GM18511 (cell line): ENCODE results near the gene KLRK1.
"Not testable (repeated sequence)": the region's sequence is repeated elsewhere in the genome, so short reads cannot be mapped to it uniquely, and the experiment has no call there.

Experiments used
- ATAC-seq: cut with Tn5 transposase; IDR thresholded peaks from one replicate; pipeline ENCODE4 v1.9.1; 2021; ENCODE audit warnings: mild to moderate bottlenecking, moderate library complexity; ENCODE audit not compliant: unreplicated experiment

Gene KLRK1

GRCh38 chr12:10362828-10363657 lies 26.8 kb downstream of the KLRK1 start:
- no peak for ATAC-seq

- no peak for ATAC-seq
Observed at GRCh38 chr12:10362325-10362724, 27.5 kb downstream of the KLRK1 start.

GRCh38 chr12:10361622-10362021 lies 28.2 kb downstream of the KLRK1 start:
- no peak for ATAC-seq

- ATAC-seq, result no peak
Observed at GRCh38 chr12:10361084-10361483, 28.8 kb downstream of the KLRK1 start.

GRCh38 chr12:10358969-10359368 lies 30.9 kb downstream of the KLRK1 start:
- no peak for ATAC-seq

- no peak for ATAC-seq
Observed at GRCh38 chr12:10358131-10358530, 31.7 kb downstream of the KLRK1 start.

- no peak for ATAC-seq
Observed at GRCh38 chr12:10354502-10354901, 35.3 kb downstream of the KLRK1 start.

- no peak for ATAC-seq
Observed at GRCh38 chr12:10354071-10354470, 35.8 kb downstream of the KLRK1 start.

- not testable (repeated sequence) for ATAC-seq
Observed at GRCh38 chr12:10351457-10351856, 38.4 kb downstream of the KLRK1 start.

GRCh38 chr12:10341892-10342509 lies 47.8 kb downstream of the KLRK1 start:
- no peak for ATAC-seq

- not testable (repeated sequence) for ATAC-seq
Observed at GRCh38 chr12:10340946-10341345, 48.9 kb downstream of the KLRK1 start.

- ATAC-seq, result no peak
Observed at GRCh38 chr12:10339053-10339840, 50.6 kb downstream of the KLRK1 start.

GRCh38 chr12:10338470-10338869 lies 51.4 kb downstream of the KLRK1 start:
- ATAC-seq, result not testable (repeated sequence)

- ATAC-seq, result not testable (repeated sequence)
Observed at GRCh38 chr12:10336196-10336595, 53.6 kb downstream of the KLRK1 start.

GRCh38 chr12:10331642-10332239 lies 58.1 kb downstream of the KLRK1 start:
- ATAC-seq, result no peak

GRCh38 chr12:10328691-10329090 lies 61.1 kb downstream of the KLRK1 start:
- not testable (repeated sequence) for ATAC-seq
